Lung (tissue), 12 donors: ENCODE results near the gene PRKG2. TPM values are rescaled to one million over a fixed set of nuclear protein-coding genes. Genes with fewer than 3 reads are reported as not detected.

ENCODE experiments used
- ATAC-seq: fragments of 200-7000 bp; cut with Tn5 transposase; one replicate; pipeline ENCODE4 v1.9.1; 2020; ENCODE audit warnings: moderate number of reproducible peaks; ENCODE audit not compliant: insufficient read depth, low FRiP score
- DNase-seq, 3 donors: peaks; one replicate each; pipeline ENCODE4 v3.0.0-alpha.2; 2013 to 2017
- H3K27ac ChIP-seq, 2 donors: one replicate each; pipeline ENCODE4 v1.5.1; 2013; ENCODE audit warnings: mild to moderate bottlenecking in 2 of 2, moderate library complexity in 2 of 2, control low read depth in 1 of 2, inconsistent platforms in 1 of 2, low read depth in 1 of 2, low read length in 1 of 2
- H3K27me3 ChIP-seq, 3 donors: one replicate each; pipeline ENCODE4 v1.5.1; 2013; ENCODE audit warnings: low read length in 2 of 3; ENCODE audit not compliant: control insufficient read depth in 3 of 3, insufficient read depth in 3 of 3
- H3K36me3 ChIP-seq, 4 donors: one replicate each; pipeline ENCODE4 v1.5.1; 2013; ENCODE audit warnings: low read length in 4 of 4, mild to moderate bottlenecking in 1 of 4, moderate library complexity in 1 of 4; ENCODE audit not compliant: control insufficient read depth in 4 of 4, insufficient read depth in 4 of 4
- H3K4me1 ChIP-seq, 5 donors: one replicate each; pipeline ENCODE4 v1.5.1; 2013; ENCODE audit warnings: low read length in 5 of 5, mild to moderate bottlenecking in 2 of 5, moderate library complexity in 1 of 5; ENCODE audit not compliant: control insufficient read depth in 5 of 5, insufficient read depth in 5 of 5
- H3K4me3 ChIP-seq: one replicate; pipeline ENCODE4 v1.5.1; 2013; ENCODE audit warnings: mild to moderate bottlenecking, control low read depth, moderate library complexity
- H3K9ac ChIP-seq, 2 donors: one replicate each; pipeline ENCODE4 v1.5.1; 2013; ENCODE audit warnings: low read length in 2 of 2, control low read depth in 1 of 2; ENCODE audit not compliant: insufficient read depth in 1 of 2
- H3K9me3 ChIP-seq, 4 donors: one replicate each; pipeline ENCODE4 v1.5.1; 2013; ENCODE audit warnings: low read length in 3 of 4, mild to moderate bottlenecking in 1 of 4, moderate library complexity in 1 of 4; ENCODE audit not compliant: control insufficient read depth in 4 of 4, insufficient read depth in 3 of 4
- WGBS, 2 donors: extraction: QIAGEN DNeasy Blood & Tissue Kit; methylation state at CpG; one replicate each; pipeline ENCODE4 v1.1.7; 2013; 5-methylcytosine and 5-hydroxymethylcytosine counted together
- polyA plus RNA-seq, 2 donors: library from polyadenylated mRNA; stranded (reverse); fragments of 200-250 nt; gene quantifications; one replicate each; pipeline ENCODE4 v1.2.1, GENCODE V29; 2013
- total RNA-seq, 2 donors: library from RNA; depleted of rRNA in 1 of 2; stranded (reverse); fragments of >200 nt in 1 of 2; gene quantifications; one replicate each; pipeline ENCODE4 v1.2.1, GENCODE V29; 2014 to 2021
- TF ChIP-seq, protein P1 (sequence below): IDR thresholded peaks from 2 replicates; pipeline ENCODE4 v1.5.1; 2012; ENCODE audit warnings: mild to moderate bottlenecking; ENCODE audit errors: control extremely low read depth, extremely low read depth
- donor health status: control.
- donor health status: control.
- donor health status: Bipolar disorder and iron deficiency.
- donor health status: healthy.
- donor health status: DM: yes; HTN: yes; CAD: no.

Gene PRKG2
- total and polyA plus RNA-seq, 4 donors, result 0.06 to 4.2 (median 2.7) TPM

DNA sequence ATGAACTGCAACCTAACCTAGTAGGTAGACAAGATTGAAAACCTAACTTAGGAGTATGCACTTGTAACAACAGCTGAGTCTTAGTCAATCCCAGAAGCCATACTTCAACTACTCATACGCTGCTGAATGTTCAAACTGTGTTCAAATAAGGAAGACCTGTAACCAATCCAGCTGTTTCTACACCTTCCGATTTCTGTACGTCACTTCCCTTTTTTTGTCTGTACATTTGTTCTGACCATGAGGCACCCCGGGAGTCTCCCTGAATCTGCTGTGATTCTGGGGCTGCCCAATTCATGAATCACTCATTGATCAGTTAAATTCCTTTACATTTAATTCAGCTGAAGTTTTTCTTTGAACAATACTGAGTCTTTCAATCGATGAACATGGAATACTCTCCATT lies 95.0 kb downstream of the PRKG2 start:
- H3K9ac ChIP-seq, result no peak overlapping the region
- no peaks in the 10 kb centered on the region for H3K4me1 ChIP-seq
- TF ChIP-seq, protein P1, sequence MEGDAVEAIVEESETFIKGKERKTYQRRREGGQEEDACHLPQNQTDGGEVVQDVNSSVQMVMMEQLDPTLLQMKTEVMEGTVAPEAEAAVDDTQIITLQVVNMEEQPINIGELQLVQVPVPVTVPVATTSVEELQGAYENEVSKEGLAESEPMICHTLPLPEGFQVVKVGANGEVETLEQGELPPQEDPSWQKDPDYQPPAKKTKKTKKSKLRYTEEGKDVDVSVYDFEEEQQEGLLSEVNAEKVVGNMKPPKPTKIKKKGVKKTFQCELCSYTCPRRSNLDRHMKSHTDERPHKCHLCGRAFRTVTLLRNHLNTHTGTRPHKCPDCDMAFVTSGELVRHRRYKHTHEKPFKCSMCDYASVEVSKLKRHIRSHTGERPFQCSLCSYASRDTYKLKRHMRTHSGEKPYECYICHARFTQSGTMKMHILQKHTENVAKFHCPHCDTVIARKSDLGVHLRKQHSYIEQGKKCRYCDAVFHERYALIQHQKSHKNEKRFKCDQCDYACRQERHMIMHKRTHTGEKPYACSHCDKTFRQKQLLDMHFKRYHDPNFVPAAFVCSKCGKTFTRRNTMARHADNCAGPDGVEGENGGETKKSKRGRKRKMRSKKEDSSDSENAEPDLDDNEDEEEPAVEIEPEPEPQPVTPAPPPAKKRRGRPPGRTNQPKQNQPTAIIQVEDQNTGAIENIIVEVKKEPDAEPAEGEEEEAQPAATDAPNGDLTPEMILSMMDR, result no peak
- WGBS, 2 donors, result 64 to 85% methylated on average over 5 of the region's 5 CpGs
- ATAC-seq (no peak), DNase-seq (no peak)
- no peaks in the 10 kb centered on the region for H3K36me3 ChIP-seq
- no peaks in the 10 kb centered on the region for H3K27me3 ChIP-seq
- no peaks in the 10 kb centered on the region for H3K9me3 ChIP-seq
- H3K27ac ChIP-seq, result no peak overlapping the region
- no peak overlapping the region for H3K4me3 ChIP-seq

DNA sequence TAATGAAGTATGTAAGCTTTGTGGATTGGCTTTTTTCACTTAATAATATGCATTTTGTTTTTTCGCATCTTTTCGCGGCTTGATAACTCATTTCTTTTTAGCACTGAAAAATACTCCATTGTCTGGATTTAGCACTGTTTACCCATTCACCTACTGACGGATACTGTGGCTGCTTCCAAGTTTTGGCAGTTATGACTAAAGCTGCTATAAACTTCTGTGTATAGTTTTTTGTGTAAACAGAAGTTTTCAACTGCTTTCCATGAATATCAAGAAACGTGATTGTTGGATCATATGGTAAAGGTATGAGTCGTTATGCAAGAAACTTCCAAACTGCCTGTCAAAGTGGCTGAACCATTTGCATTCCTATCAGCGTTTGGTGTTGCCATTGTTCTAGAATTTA lies 96.9 kb downstream of the PRKG2 start:
- Histone ChIP-seq H3K27me3 (no peaks in the 10 kb centered on the region), H3K4me1 (no peaks in the 10 kb centered on the region), H3K9me3 (no peaks in the 10 kb centered on the region), H3K4me3 (no peak overlapping the region), H3K9ac (no peak overlapping the region), H3K27ac (no peak overlapping the region), H3K36me3 (no peaks in the 10 kb centered on the region)
- 88 to 89% methylated on average over 7 of the region's 7 CpGs for WGBS, 2 donors
- no peak for ATAC-seq
- DNase-seq, result no peak
- TF ChIP-seq, protein P1, result no peak

DNA sequence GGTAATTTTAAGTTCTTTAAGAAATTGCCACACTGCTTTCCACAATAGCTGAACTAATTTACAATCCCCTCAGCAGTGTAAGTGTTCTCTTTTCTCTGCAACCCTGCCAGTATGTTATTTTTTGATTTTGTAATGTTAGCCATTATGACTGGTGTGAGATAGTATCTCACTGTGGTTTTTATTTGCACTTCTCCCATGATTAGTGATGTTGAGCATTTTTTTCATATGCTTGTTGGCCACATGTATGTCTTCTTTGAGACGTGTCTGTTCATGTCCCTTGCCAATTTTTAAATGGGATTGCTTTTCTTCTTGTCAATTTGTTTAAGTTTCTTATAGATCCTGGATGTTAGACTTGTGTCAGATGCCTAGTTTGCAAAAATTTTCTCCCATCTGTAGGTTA lies 98.5 kb downstream of the PRKG2 start:
- WGBS, 2 donors, result 62 to 70% methylated on average over 1 of the region's 1 CpG
- Histone ChIP-seq H3K36me3 (no peaks in the 10 kb centered on the region), H3K9ac (no peak overlapping the region), H3K27me3 (no peaks in the 10 kb centered on the region), H3K27ac (no peak overlapping the region), H3K4me3 (no peak overlapping the region), H3K4me1 (no peaks in the 10 kb centered on the region), H3K9me3 (no peaks in the 10 kb centered on the region)
- DNase-seq (no peak), ATAC-seq (no peak)
- TF ChIP-seq, protein P1, result no peak

DNA sequence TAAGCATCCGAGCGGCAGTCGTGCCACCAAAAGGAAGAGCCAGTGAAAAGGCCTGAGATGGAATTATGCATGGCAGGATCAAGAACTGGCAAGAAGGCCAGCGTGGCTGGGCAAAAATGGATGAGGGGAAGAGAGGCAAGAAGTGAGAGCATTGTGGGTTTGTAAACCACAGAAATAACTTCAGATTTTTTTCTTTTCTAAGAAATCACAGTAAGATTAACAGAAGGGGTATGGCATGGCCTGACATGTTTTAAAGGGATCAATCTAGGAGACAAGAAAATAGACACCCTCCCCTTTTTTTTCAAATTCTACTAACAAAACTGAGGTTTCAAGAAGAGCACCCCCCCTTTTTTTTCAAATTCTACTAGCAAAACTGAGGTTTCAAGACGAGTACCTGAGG lies 102.0 kb downstream of the PRKG2 start:
- no peaks in the 10 kb centered on the region for H3K9me3 ChIP-seq
- no peak overlapping the region for H3K27ac ChIP-seq
- DNase-seq, result no peak
- no peaks in the 10 kb centered on the region for H3K4me1 ChIP-seq
- no peak overlapping the region for H3K9ac ChIP-seq
- ATAC-seq, result no peak
- H3K4me3 ChIP-seq, result no peak overlapping the region
- TF ChIP-seq, protein P1, result no peak
- 89 to 92% methylated on average over 5 of the region's 5 CpGs for WGBS, 2 donors
- H3K36me3 ChIP-seq, result no peaks in the 10 kb centered on the region
- no peaks in the 10 kb centered on the region for H3K27me3 ChIP-seq
